AG20443 (cell line): ENCODE measurements around the gene IPO13.

ENCODE experiments used
- DNase-seq: peaks from one replicate; pipeline ENCODE4 v3.0.0; 2012; ENCODE audit warnings: low spot score, mixed read lengths

The IPO13 gene

GRCh38 chr1:43946236-43947060, at the start of gene IPO13:
Gene IPO13 (plus strand): TSS chr1:43946950. CDS start chr1:43947601, 651 bp downstream.
- DNase-seq = peak; percentile 98

- no peak for DNase-seq
Observed at GRCh38 chr1:43898981-43899380, 47.8 kb upstream of the IPO13 start.

GRCh38 chr1:43900386-43900785, 46.4 kb upstream of the IPO13 start:
- no peak for DNase-seq

GRCh38 chr1:43901196-43901961, 45.4 kb upstream of the IPO13 start:
- DNase-seq = no peak

GRCh38 chr1:43902058-43902831, 44.5 kb upstream of the IPO13 start:
- no peak for DNase-seq

- DNase-seq = no peak
Observed at GRCh38 chr1:43904660-43905551, 41.8 kb upstream of the IPO13 start.

- DNase-seq = no peak
Observed at GRCh38 chr1:43908226-43908625, 38.5 kb upstream of the IPO13 start.

- no peak for DNase-seq
Observed at GRCh38 chr1:43908858-43909257, 37.9 kb upstream of the IPO13 start.

- DNase-seq = no peak
Observed at GRCh38 chr1:43910343-43910742, 36.4 kb upstream of the IPO13 start.

- peak; percentile 87 for DNase-seq
Observed at GRCh38 chr1:43912607-43913006, 34.1 kb upstream of the IPO13 start.

GRCh38 chr1:43913051-43913501, 33.7 kb upstream of the IPO13 start:
- no peak for DNase-seq

- no peak for DNase-seq
Observed at GRCh38 chr1:43913666-43914360, 32.9 kb upstream of the IPO13 start.

GRCh38 chr1:43914576-43915525, 31.9 kb upstream of the IPO13 start:
- DNase-seq = no peak

GRCh38 chr1:43919906-43920305, 26.8 kb upstream of the IPO13 start:
- DNase-seq = no peak

GRCh38 chr1:43921022-43921421, 25.7 kb upstream of the IPO13 start:
- DNase-seq = no peak

GRCh38 chr1:43924516-43924915, 22.2 kb upstream of the IPO13 start:
- no peak for DNase-seq

GRCh38 chr1:43925846-43926245, 20.9 kb upstream of the IPO13 start:
- DNase-seq = no peak

GRCh38 chr1:43930168-43930948, 16.4 kb upstream of the IPO13 start:
- DNase-seq = no peak

GRCh38 chr1:43930949-43931275, 15.8 kb upstream of the IPO13 start:
- DNase-seq = no peak
